Central memory CD8-positive, alpha-beta T cell (primary cell): ENCODE results near the gene CACNG1.
"Not testable (repeated sequence)": the region's sequence is repeated elsewhere in the genome, so short reads cannot be mapped to it uniquely, and the experiment has no call there.

Experiments
- ATAC-seq: fragments of 150-1000 bp; cut with Tn5 transposase; replicated peaks from 2 replicates; pipeline ENCODE4 v1.10.0; 2022; ENCODE audit warnings: mild to moderate bottlenecking, moderate FRiP score, moderate number of reproducible peaks; ENCODE audit not compliant: poor library complexity, severe bottlenecking; ENCODE audit errors: extremely low read depth
- DNase-seq, 2 donors: peaks; one replicate each; pipeline ENCODE4 v3.0.0; 2021; ENCODE audit warnings: low spot score in 2 of 2
- H3K27ac Mint-ChIP-seq: one replicate; pipeline ENCODE4 v1.8.0; 2022; ENCODE audit warnings: low read depth, mild to moderate bottlenecking, moderate library complexity, mixed read lengths
- H3K27me3 Mint-ChIP-seq: one replicate; pipeline ENCODE4 v1.8.0; 2022; ENCODE audit warnings: mixed read lengths
- H3K36me3 Mint-ChIP-seq: one replicate; pipeline ENCODE4 v1.8.0; 2022; ENCODE audit warnings: mild to moderate bottlenecking, moderate library complexity, mixed read lengths; ENCODE audit not compliant: insufficient read depth
- H3K4me1 Mint-ChIP-seq: one replicate; pipeline ENCODE4 v1.8.0; 2022; ENCODE audit warnings: mixed read lengths
- H3K4me3 Mint-ChIP-seq: one replicate; pipeline ENCODE4 v1.8.0; 2022; ENCODE audit warnings: mild to moderate bottlenecking, moderate library complexity, mixed read lengths
- H3K9me3 Mint-ChIP-seq: one replicate; pipeline ENCODE4 v1.8.0; 2022; ENCODE audit warnings: mixed read lengths

Gene CACNG1

GRCh38 chr17:67098006-67098405 is 53.7 kb downstream of the CACNG1 start:
- H3K27me3 Mint-ChIP-seq: no peaks in the 10 kb centered on the region
- ATAC-seq: no peak
- DNase-seq: no peak
- no peaks in the 10 kb centered on the region for H3K9me3 Mint-ChIP-seq
- H3K27ac Mint-ChIP-seq: no peak overlapping the region
- no peak overlapping the region for H3K4me3 Mint-ChIP-seq
- peaks cover 19% of the 10 kb centered on the region for H3K36me3 Mint-ChIP-seq
- H3K4me1 Mint-ChIP-seq: peaks cover 74% of the 10 kb centered on the region

GRCh38 chr17:67104641-67105040 is 60.3 kb downstream of the CACNG1 start:
- Mint-ChIP-seq H3K36me3 (peaks cover 49% of the 10 kb centered on the region), H3K4me1 (peaks cover 47% of the 10 kb centered on the region)
- not testable (repeated sequence) for H3K9me3 Mint-ChIP-seq, ATAC-seq, H3K27me3 Mint-ChIP-seq, H3K27ac Mint-ChIP-seq, DNase-seq, H3K4me3 Mint-ChIP-seq

GRCh38 chr17:67105213-67105612 is 60.9 kb downstream of the CACNG1 start:
- Mint-ChIP-seq H3K4me1 (peaks cover 47% of the 10 kb centered on the region), H3K36me3 (peaks cover 48% of the 10 kb centered on the region), H3K27ac (no peak overlapping the region), H3K9me3 (no peaks in the 10 kb centered on the region), H3K27me3 (no peaks in the 10 kb centered on the region), H3K4me3 (no peak overlapping the region)
- ATAC-seq (no peak), DNase-seq (no peak)
